HEK293 (cell line): Measurements from ENCODE around the gene SH3BGRL3.

Source experiments
- KLF10 ChIP-seq: fragments of 450-650 bp; IDR thresholded peaks from 2 replicates; pipeline ENCODE4 v1.5.1; 2018; ENCODE audit warnings: missing biosample characterization, mild to moderate bottlenecking, missing genetic modification characterization
- KLF16 ChIP-seq: fragments of 450-650 bp; formaldehyde crosslinking; IDR thresholded peaks from 2 replicates; pipeline ENCODE4 v1.5.1; 2017; ENCODE audit warnings: missing biosample characterization, missing genetic modification characterization
- KLF8 ChIP-seq: fragments of 450-650 bp; formaldehyde crosslinking; IDR thresholded peaks from 2 replicates; pipeline ENCODE4 v1.5.1; 2016; ENCODE audit warnings: missing biosample characterization, missing genetic modification characterization
- MEIS1 ChIP-seq: sonication (generic); formaldehyde crosslinking; IDR thresholded peaks from 2 replicates; pipeline ENCODE4 v1.8.1; 2022; ENCODE audit warnings: missing genetic modification reagents, mild to moderate bottlenecking, borderline replicate concordance
- OVOL3 ChIP-seq: fragments of 450-650 bp; formaldehyde crosslinking; IDR thresholded peaks from 2 replicates; pipeline ENCODE4 v1.5.1; 2016; ENCODE audit warnings: missing biosample characterization, missing genetic modification characterization
- PRDM1 ChIP-seq: fragments of 450-650 bp; formaldehyde crosslinking; IDR thresholded peaks from 2 replicates; pipeline ENCODE4; 2016; ENCODE audit warnings: missing biosample characterization, missing genetic modification characterization
- SCRT1 ChIP-seq: fragments of 450-650 bp; formaldehyde crosslinking; IDR thresholded peaks from 2 replicates; pipeline ENCODE4 v1.5.1; 2016; ENCODE audit warnings: missing biosample characterization, missing genetic modification characterization, borderline replicate concordance
- SCRT2 ChIP-seq: fragments of 450-650 bp; formaldehyde crosslinking; IDR thresholded peaks from 2 replicates; pipeline ENCODE4 v1.5.1; 2016; ENCODE audit warnings: missing biosample characterization, missing genetic modification characterization
- SETDB1 ChIP-seq: IDR thresholded peaks from one replicate; pipeline ENCODE4 v1.6.1; 2017; ENCODE audit warnings: mild to moderate bottlenecking, low read length, moderate library complexity, mixed read lengths; ENCODE audit not compliant: insufficient read length
- WT1 ChIP-seq: fragments of 450-650 bp; formaldehyde crosslinking; IDR thresholded peaks from 2 replicates; pipeline ENCODE4 v1.5.1; 2016; ENCODE audit warnings: missing biosample characterization, missing genetic modification characterization
- ZBTB8A ChIP-seq: fragments of 450-650 bp; formaldehyde crosslinking; IDR thresholded peaks from 2 replicates; pipeline ENCODE4 v1.5.1; 2016; ENCODE audit warnings: missing biosample characterization, missing genetic modification characterization
- ZEB2 ChIP-seq: fragments of 450-650 bp; formaldehyde crosslinking; IDR thresholded peaks from 2 replicates; pipeline ENCODE4 v1.5.1; 2016; ENCODE audit warnings: missing biosample characterization, missing genetic modification characterization
- ZNF112 ChIP-seq: fragments of 450-650 bp; formaldehyde crosslinking; IDR thresholded peaks from 2 replicates; pipeline ENCODE4 v1.5.0; 2017; ENCODE audit warnings: missing biosample characterization, missing genetic modification characterization
- ZNF121 ChIP-seq: fragments of 450-650 bp; formaldehyde crosslinking; IDR thresholded peaks from 2 replicates; pipeline ENCODE4 v1.5.1; 2016; ENCODE audit warnings: missing biosample characterization, missing genetic modification characterization
- ZNF16 ChIP-seq: fragments of 450-650 bp; formaldehyde crosslinking; IDR thresholded peaks from 2 replicates; pipeline ENCODE4 v1.5.1; 2016; ENCODE audit warnings: low read depth, missing biosample characterization, missing genetic modification characterization
- ZNF223 ChIP-seq: fragments of 450-650 bp; formaldehyde crosslinking; IDR thresholded peaks from 2 replicates; pipeline ENCODE4 v1.5.1; 2016; ENCODE audit warnings: missing biosample characterization, missing genetic modification characterization
- ZNF350 ChIP-seq: fragments of 450-650 bp; formaldehyde crosslinking; IDR thresholded peaks from 2 replicates; pipeline ENCODE4 v1.5.0; 2017; ENCODE audit warnings: missing biosample characterization, mild to moderate bottlenecking, missing genetic modification characterization
- ZNF423 ChIP-seq: fragments of 450-650 bp; formaldehyde crosslinking; IDR thresholded peaks from 2 replicates; pipeline ENCODE4 v1.5.1; 2016; ENCODE audit warnings: missing biosample characterization, missing genetic modification characterization
- ZNF426 ChIP-seq: fragments of 450-650 bp; formaldehyde crosslinking; IDR thresholded peaks from 2 replicates; pipeline ENCODE4 v1.5.1; 2017; ENCODE audit warnings: missing biosample characterization, missing genetic modification characterization, mild to moderate bottlenecking, inconsistent platforms, moderate library complexity
- ZNF433 ChIP-seq: fragments of 450-650 bp; formaldehyde crosslinking; IDR thresholded peaks from 2 replicates; pipeline ENCODE4 v1.5.1; 2016; ENCODE audit warnings: missing biosample characterization, missing genetic modification characterization, low read depth
- ZNF558 ChIP-seq: fragments of 450-650 bp; formaldehyde crosslinking; IDR thresholded peaks from 2 replicates; pipeline ENCODE4 v1.5.1; 2016; ENCODE audit warnings: missing biosample characterization, missing genetic modification characterization
- ZNF596 ChIP-seq: fragments of 450-650 bp; IDR thresholded peaks from 2 replicates; pipeline ENCODE4 v1.5.0; 2018; ENCODE audit warnings: missing biosample characterization, mild to moderate bottlenecking, missing genetic modification characterization, moderate library complexity
- ZNF629 ChIP-seq: fragments of 450-650 bp; formaldehyde crosslinking; IDR thresholded peaks from 2 replicates; pipeline ENCODE4 v1.5.1; 2017; ENCODE audit warnings: missing biosample characterization, missing genetic modification characterization
- ZNF677 ChIP-seq: fragments of 450-650 bp; IDR thresholded peaks from 2 replicates; pipeline ENCODE4 v1.5.0; 2018; ENCODE audit warnings: missing biosample characterization, mild to moderate bottlenecking, missing genetic modification characterization, moderate library complexity
- ZNF747 ChIP-seq: fragments of 450-650 bp; formaldehyde crosslinking; IDR thresholded peaks from 2 replicates; pipeline ENCODE4 v1.5.1; 2016; ENCODE audit warnings: missing biosample characterization, missing genetic modification characterization
- ZNF830 ChIP-seq: fragments of 450-650 bp; IDR thresholded peaks from 2 replicates; pipeline ENCODE4 v1.5.0; 2018; ENCODE audit warnings: missing biosample characterization, missing genetic modification characterization, low read depth, mild to moderate bottlenecking, moderate library complexity
- TF ChIP-seq, protein P1 (sequence below): fragments of 450-650 bp; formaldehyde crosslinking; IDR thresholded peaks from 2 replicates; pipeline ENCODE4 v1.5.1; 2016; ENCODE audit warnings: missing biosample characterization, missing genetic modification characterization
- TF ChIP-seq, protein P2 (sequence below): fragments of 450-650 bp; formaldehyde crosslinking; IDR thresholded peaks from 2 replicates; pipeline ENCODE4 v1.5.1; 2017; ENCODE audit warnings: missing biosample characterization, missing genetic modification characterization
- TF ChIP-seq, protein P3 (sequence below): fragments of 450-650 bp; formaldehyde crosslinking; IDR thresholded peaks from 2 replicates; pipeline ENCODE4 v1.5.1; 2017; ENCODE audit warnings: missing biosample characterization, missing genetic modification characterization
- TF ChIP-seq, protein P4 (sequence below): sonication (generic); formaldehyde crosslinking; IDR thresholded peaks from 2 replicates; pipeline ENCODE4 v1.8.1; 2022; ENCODE audit warnings: mild to moderate bottlenecking, moderate library complexity, missing genetic modification reagents
- TF ChIP-seq, protein P5 (sequence below): fragments of 450-650 bp; formaldehyde crosslinking; IDR thresholded peaks from 2 replicates; pipeline ENCODE4 v1.5.1; 2016; ENCODE audit warnings: missing biosample characterization, missing genetic modification characterization

Gene SH3BGRL3

DNA sequence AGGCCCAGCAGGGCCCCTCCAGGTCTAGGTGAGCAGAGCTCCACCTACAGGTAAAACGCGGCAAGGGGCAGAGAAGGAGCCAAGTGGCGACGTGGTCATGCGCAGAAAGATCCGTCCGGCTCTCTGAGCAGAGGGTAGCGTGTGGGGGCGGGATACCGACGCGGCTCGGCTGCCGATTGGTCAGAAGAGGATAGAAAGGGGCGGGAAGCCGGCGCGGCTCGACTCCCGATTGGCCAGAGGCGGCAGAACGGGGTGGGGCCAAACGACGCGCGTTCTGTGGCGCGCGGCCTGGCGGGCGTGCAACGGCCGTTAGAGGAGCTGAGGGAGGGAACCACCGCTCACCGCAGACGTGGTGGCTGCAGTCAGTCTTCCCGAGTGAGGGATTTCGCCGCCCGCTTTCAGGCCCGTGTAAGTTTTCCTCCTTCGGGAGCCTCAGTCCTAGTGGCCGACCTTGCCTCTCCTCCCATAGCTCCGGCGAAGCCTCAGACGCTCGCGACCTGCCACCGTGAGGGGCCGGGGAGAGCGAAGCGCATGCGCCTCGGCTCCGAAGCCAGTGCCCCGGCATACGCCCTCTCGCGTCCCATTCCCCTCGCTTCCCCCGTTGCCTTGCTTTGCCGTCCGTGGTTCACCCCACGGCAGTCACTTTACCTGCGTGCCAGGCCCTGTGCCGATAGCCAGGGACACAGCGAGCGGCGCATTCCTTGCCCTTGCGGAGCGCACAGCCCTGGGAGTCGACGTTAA lies 45.8 kb upstream of the SH3BGRL3 start, which contains the start of gene CEP85 (continued):
- TF ChIP-seq, protein P1, sequence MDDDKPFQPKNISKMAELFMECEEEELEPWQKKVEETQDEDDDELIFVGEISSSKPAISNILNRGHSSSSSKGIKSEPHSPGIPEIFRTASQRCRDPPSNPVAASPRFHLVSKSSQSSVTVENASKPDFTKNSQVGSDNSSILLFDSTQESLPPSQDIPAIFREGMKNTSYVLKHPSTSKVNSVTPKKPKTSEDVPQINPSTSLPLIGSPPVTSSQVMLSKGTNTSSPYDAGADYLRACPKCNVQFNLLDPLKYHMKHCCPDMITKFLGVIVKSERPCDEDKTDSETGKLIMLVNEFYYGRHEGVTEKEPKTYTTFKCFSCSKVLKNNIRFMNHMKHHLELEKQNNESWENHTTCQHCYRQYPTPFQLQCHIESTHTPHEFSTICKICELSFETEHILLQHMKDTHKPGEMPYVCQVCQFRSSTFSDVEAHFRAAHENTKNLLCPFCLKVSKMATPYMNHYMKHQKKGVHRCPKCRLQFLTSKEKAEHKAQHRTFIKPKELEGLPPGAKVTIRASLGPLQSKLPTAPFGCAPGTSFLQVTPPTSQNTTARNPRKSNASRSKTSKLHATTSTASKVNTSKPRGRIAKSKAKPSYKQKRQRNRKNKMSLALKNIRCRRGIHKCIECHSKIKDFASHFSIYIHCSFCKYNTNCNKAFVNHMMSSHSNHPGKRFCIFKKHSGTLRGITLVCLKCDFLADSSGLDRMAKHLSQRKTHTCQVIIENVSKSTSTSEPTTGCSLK (tag by site-specific recombination) = no peak
- TF ChIP-seq ZNF16 (tag by site-specific recombination) (no peak), SCRT2 (tag by site-specific recombination) (no peak), KLF16 (tag by site-specific recombination) (peak; percentile 60; the same call in 1 of the 2 replicates), ZNF629 (peak; percentile 65), ZNF112 (tag by site-specific recombination) (no peak), PRDM1 (tag by site-specific recombination) (no peak), SCRT1 (no peak), OVOL3 (tag by site-specific recombination) (peak; percentile 97), MEIS1 (no peak), ZNF223 (no peak), ZNF747 (tag by site-specific recombination) (no peak), SETDB1 (no peak), ZNF558 (tag by site-specific recombination) (no peak), ZNF433 (tag by site-specific recombination) (no peak), ZNF423 (tag by site-specific recombination) (no peak), ZNF830 (tag by site-specific recombination) (no peak), KLF8 (tag by site-specific recombination) (peak; percentile 63; the same call in 1 of the 2 replicates), ZNF426 (no peak), ZEB2 (tag by site-specific recombination) (peak; percentile 98), ZNF121 (tag by site-specific recombination) (no peak), KLF10 (no peak), WT1 (tag by site-specific recombination) (peak; percentile 39; the same call in 1 of the 2 replicates), ZNF350 (tag by site-specific recombination) (no peak), ZBTB8A (tag by site-specific recombination) (peak; percentile 10; the same call in 1 of the 2 replicates), ZNF677 (no peak), ZNF596 (tag by site-specific recombination) (no peak)
- TF ChIP-seq, protein P2, sequence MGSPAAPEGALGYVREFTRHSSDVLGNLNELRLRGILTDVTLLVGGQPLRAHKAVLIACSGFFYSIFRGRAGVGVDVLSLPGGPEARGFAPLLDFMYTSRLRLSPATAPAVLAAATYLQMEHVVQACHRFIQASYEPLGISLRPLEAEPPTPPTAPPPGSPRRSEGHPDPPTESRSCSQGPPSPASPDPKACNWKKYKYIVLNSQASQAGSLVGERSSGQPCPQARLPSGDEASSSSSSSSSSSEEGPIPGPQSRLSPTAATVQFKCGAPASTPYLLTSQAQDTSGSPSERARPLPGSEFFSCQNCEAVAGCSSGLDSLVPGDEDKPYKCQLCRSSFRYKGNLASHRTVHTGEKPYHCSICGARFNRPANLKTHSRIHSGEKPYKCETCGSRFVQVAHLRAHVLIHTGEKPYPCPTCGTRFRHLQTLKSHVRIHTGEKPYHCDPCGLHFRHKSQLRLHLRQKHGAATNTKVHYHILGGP (tag by site-specific recombination) = no peak
- TF ChIP-seq, protein P3, sequence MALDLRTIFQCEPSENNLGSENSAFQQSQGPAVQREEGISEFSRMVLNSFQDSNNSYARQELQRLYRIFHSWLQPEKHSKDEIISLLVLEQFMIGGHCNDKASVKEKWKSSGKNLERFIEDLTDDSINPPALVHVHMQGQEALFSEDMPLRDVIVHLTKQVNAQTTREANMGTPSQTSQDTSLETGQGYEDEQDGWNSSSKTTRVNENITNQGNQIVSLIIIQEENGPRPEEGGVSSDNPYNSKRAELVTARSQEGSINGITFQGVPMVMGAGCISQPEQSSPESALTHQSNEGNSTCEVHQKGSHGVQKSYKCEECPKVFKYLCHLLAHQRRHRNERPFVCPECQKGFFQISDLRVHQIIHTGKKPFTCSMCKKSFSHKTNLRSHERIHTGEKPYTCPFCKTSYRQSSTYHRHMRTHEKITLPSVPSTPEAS = 0 out of 2 replicates have a peak, but pooled peaks have one; percentile 13
- TF ChIP-seq, protein P4, sequence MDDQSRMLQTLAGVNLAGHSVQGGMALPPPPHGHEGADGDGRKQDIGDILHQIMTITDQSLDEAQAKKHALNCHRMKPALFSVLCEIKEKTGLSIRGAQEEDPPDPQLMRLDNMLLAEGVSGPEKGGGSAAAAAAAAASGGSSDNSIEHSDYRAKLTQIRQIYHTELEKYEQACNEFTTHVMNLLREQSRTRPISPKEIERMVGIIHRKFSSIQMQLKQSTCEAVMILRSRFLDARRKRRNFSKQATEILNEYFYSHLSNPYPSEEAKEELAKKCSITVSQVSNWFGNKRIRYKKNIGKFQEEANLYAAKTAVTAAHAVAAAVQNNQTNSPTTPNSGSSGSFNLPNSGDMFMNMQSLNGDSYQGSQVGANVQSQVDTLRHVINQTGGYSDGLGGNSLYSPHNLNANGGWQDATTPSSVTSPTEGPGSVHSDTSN = no peak; the same call in 1 of the 2 replicates
- TF ChIP-seq, protein P5, sequence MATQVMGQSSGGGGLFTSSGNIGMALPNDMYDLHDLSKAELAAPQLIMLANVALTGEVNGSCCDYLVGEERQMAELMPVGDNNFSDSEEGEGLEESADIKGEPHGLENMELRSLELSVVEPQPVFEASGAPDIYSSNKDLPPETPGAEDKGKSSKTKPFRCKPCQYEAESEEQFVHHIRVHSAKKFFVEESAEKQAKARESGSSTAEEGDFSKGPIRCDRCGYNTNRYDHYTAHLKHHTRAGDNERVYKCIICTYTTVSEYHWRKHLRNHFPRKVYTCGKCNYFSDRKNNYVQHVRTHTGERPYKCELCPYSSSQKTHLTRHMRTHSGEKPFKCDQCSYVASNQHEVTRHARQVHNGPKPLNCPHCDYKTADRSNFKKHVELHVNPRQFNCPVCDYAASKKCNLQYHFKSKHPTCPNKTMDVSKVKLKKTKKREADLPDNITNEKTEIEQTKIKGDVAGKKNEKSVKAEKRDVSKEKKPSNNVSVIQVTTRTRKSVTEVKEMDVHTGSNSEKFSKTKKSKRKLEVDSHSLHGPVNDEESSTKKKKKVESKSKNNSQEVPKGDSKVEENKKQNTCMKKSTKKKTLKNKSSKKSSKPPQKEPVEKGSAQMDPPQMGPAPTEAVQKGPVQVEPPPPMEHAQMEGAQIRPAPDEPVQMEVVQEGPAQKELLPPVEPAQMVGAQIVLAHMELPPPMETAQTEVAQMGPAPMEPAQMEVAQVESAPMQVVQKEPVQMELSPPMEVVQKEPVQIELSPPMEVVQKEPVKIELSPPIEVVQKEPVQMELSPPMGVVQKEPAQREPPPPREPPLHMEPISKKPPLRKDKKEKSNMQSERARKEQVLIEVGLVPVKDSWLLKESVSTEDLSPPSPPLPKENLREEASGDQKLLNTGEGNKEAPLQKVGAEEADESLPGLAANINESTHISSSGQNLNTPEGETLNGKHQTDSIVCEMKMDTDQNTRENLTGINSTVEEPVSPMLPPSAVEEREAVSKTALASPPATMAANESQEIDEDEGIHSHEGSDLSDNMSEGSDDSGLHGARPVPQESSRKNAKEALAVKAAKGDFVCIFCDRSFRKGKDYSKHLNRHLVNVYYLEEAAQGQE (tag by site-specific recombination) = no peak
